Measurements from ENCODE around the gene SLC38A9. TPM values are rescaled to one million over a fixed set of nuclear protein-coding genes. Genes with fewer than 3 reads are reported as not detected.
"Not testable (repeated sequence)": the region's sequence is repeated elsewhere in the genome, so short reads cannot be mapped to it uniquely, and the experiment has no call there.

SLC38A9 gene, protein sequence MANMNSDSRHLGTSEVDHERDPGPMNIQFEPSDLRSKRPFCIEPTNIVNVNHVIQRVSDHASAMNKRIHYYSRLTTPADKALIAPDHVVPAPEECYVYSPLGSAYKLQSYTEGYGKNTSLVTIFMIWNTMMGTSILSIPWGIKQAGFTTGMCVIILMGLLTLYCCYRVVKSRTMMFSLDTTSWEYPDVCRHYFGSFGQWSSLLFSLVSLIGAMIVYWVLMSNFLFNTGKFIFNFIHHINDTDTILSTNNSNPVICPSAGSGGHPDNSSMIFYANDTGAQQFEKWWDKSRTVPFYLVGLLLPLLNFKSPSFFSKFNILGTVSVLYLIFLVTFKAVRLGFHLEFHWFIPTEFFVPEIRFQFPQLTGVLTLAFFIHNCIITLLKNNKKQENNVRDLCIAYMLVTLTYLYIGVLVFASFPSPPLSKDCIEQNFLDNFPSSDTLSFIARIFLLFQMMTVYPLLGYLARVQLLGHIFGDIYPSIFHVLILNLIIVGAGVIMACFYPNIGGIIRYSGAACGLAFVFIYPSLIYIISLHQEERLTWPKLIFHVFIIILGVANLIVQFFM
- 10 to 100 TPM; 38.5 to 41.7 TPM for total RNA-seq
- 29.1 TPM for polyA plus RNA-seq (2013, experiment 1 of 2)
- polyA plus RNA-seq (2013, experiment 2 of 2) = 27.6 TPM
- long read RNA-seq, experiment 1, partial matches to known transcripts = 7 of 12 reads
- long read RNA-seq, experiment 1, other reads (novel, unspliced or antisense) = 4 of 12 reads
- long read RNA-seq, experiment 2, transcript SLC38A9-202 (16 exons, 2,927 nt) = major isoform, 9 of 38 reads
- long read RNA-seq, experiment 2, partial matches to known transcripts = 4 of 38 reads
- long read RNA-seq, experiment 2, other reads (novel, unspliced or antisense) = 23 of 38 reads
- long read RNA-seq, experiment 3, transcript SLC38A9-202 (16 exons, 2,927 nt) = major isoform, 48 of 135 reads
- long read RNA-seq, experiment 3, partial matches to known transcripts = 5 of 135 reads
- long read RNA-seq, experiment 3, other reads (novel, unspliced or antisense) = 79 of 135 reads
- long read RNA-seq, experiment 4, transcript SLC38A9-202 (16 exons, 2,927 nt) = major isoform, 7 of 47 reads
- long read RNA-seq, experiment 4, partial matches to known transcripts = 4 of 47 reads
- long read RNA-seq, experiment 4, other reads (novel, unspliced or antisense) = 36 of 47 reads

- Mint-ChIP-seq H3K27ac (peak within 1 kb of the TSS; percentile 99), H3K36me3 (ENCODE audit: low read depth) (peaks cover 22% of the 10 kb centered on the region), H3K9me3 (peaks cover 17% of the 10 kb centered on the region), H3K4me3 (peak within 1 kb of the TSS; percentile 100), H3K4me1 (peaks cover 14% of the 10 kb centered on the region), H3K27me3 (ENCODE audit: insufficient read depth) (no peaks in the 10 kb centered on the region)
- H3K27ac ChIP-seq (ENCODE audit: low read depth, low read length) = no peak within 1 kb of the TSS
- peaks cover 19% of the 10 kb centered on the region for H3K36me3 ChIP-seq (ENCODE audit: control insufficient read depth, insufficient read depth, low read length)
- TF ChIP-seq, protein P1, sequence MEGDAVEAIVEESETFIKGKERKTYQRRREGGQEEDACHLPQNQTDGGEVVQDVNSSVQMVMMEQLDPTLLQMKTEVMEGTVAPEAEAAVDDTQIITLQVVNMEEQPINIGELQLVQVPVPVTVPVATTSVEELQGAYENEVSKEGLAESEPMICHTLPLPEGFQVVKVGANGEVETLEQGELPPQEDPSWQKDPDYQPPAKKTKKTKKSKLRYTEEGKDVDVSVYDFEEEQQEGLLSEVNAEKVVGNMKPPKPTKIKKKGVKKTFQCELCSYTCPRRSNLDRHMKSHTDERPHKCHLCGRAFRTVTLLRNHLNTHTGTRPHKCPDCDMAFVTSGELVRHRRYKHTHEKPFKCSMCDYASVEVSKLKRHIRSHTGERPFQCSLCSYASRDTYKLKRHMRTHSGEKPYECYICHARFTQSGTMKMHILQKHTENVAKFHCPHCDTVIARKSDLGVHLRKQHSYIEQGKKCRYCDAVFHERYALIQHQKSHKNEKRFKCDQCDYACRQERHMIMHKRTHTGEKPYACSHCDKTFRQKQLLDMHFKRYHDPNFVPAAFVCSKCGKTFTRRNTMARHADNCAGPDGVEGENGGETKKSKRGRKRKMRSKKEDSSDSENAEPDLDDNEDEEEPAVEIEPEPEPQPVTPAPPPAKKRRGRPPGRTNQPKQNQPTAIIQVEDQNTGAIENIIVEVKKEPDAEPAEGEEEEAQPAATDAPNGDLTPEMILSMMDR (conservative IDR thresholded peaks at IDR 0.05) = no peak
- 2 to 3% methylated on average over 28 to 55 of the region's 55 CpGs for WGBS, 2 experiments (ENCODE audit: insufficient coverage in 1 of 2, insufficient read length in 1 of 2)
- peak within 1 kb of the TSS; percentile 88 for H3K9ac ChIP-seq (ENCODE audit: extremely low read depth, low read length, poor library complexity, severe bottlenecking)
- peak within 1 kb of the TSS; percentile 98 for H3K4me3 ChIP-seq (ENCODE audit: low read length)
- H3K4me1 ChIP-seq (ENCODE audit: control insufficient read depth, insufficient read depth, low read length) = no peaks in the 10 kb centered on the region
- H3K27me3 ChIP-seq (ENCODE audit: control insufficient read depth, insufficient read depth, low read length, poor library complexity, severe bottlenecking) = no peaks in the 10 kb centered on the region
- DNase-seq = peak; percentile 99
- H3K9me3 ChIP-seq (ENCODE audit: control insufficient read depth, low read length) = no peaks in the 10 kb centered on the region
Observed at GRCh38 chr5:55712023-55712859, at the start of gene SLC38A9. Gene SLC38A9 (minus strand): TSS chr5:55712324. CDS start chr5:55697958, 14,366 bp downstream.

GRCh38 chr5:55761721-55762120 is 49.6 kb upstream of the SLC38A9 start:
- not testable (repeated sequence) for DNase-seq; H3K27me3 Mint-ChIP-seq (ENCODE audit: insufficient read depth); H3K4me1 Mint-ChIP-seq; H3K36me3 Mint-ChIP-seq (ENCODE audit: low read depth); H3K27ac Mint-ChIP-seq; H3K9me3 ChIP-seq (ENCODE audit: control insufficient read depth, low read length); H3K27me3 ChIP-seq (ENCODE audit: control insufficient read depth, insufficient read depth, low read length, poor library complexity, severe bottlenecking); H3K36me3 ChIP-seq (ENCODE audit: control insufficient read depth, insufficient read depth, low read length); H3K9ac ChIP-seq (ENCODE audit: extremely low read depth, low read length, poor library complexity, severe bottlenecking); H3K9me3 Mint-ChIP-seq; H3K4me3 Mint-ChIP-seq; H3K4me3 ChIP-seq (ENCODE audit: low read length); H3K27ac ChIP-seq (ENCODE audit: low read depth, low read length); H3K4me1 ChIP-seq (ENCODE audit: control insufficient read depth, insufficient read depth, low read length)
- 92 to 93% methylated on average over 3 to 7 of the region's 7 CpGs for WGBS, 2 experiments (ENCODE audit: insufficient coverage in 1 of 2, insufficient read length in 1 of 2)

GRCh38 chr5:55758714-55759113 is 46.6 kb upstream of the SLC38A9 start:
- Histone ChIP-seq H3K4me3 (ENCODE audit: low read length) (no peak overlapping the region), H3K27ac (ENCODE audit: low read depth, low read length) (no peak overlapping the region), H3K9ac (ENCODE audit: extremely low read depth, low read length, poor library complexity, severe bottlenecking) (no peak overlapping the region), H3K27me3 (ENCODE audit: control insufficient read depth, insufficient read depth, low read length, poor library complexity, severe bottlenecking) (no peaks in the 10 kb centered on the region), H3K4me1 (ENCODE audit: control insufficient read depth, insufficient read depth, low read length) (no peaks in the 10 kb centered on the region), H3K36me3 (ENCODE audit: control insufficient read depth, insufficient read depth, low read length) (no peaks in the 10 kb centered on the region), H3K9me3 (ENCODE audit: control insufficient read depth, low read length) (no peaks in the 10 kb centered on the region)
- WGBS, 2 experiments (ENCODE audit: insufficient coverage in 1 of 2, insufficient read length in 1 of 2) = 75 to 90% methylated on average over 1 to 2 of the region's 2 CpGs
- Mint-ChIP-seq H3K4me1 (peaks cover 2% of the 10 kb centered on the region), H3K36me3 (ENCODE audit: low read depth) (no peaks in the 10 kb centered on the region), H3K27ac (no peak overlapping the region), H3K9me3 (no peaks in the 10 kb centered on the region), H3K4me3 (no peak overlapping the region), H3K27me3 (ENCODE audit: insufficient read depth) (no peaks in the 10 kb centered on the region)
- DNase-seq = no peak
- TF ChIP-seq, protein P1 (conservative IDR thresholded peaks at IDR 0.05) = no peak

Measured in endodermal cell (in vitro differentiated cells).